Measurements from ENCODE around the gene ATP6V0D1.
A peak's percentile ranks its signal among the peaks of the same experiment; 100 is the strongest.

ATP6V0D1 gene

GRCh38 chr16:67413978-67414911 is 66.7 kb downstream of the ATP6V0D1 start:
- Histone ChIP-seq H3K4me1 (ENCODE audit: control insufficient read depth, insufficient read depth, low read length) (peaks cover 3% of the 10 kb centered on the region; the same call in 1 of the 2 replicates), H3K36me3 (ENCODE audit: control insufficient read depth in 2 of 2, insufficient read depth in 1 of 2, low read length in 2 of 2) (no peaks in the 10 kb centered on the region), H3K27ac (ENCODE audit: extremely low read depth, low read depth, low read length) (no peak overlapping the region), H3K9me3 (ENCODE audit: control insufficient read depth, insufficient read depth, low read depth, low read length) (no peaks in the 10 kb centered on the region), H3K4me3 (ENCODE audit: low read depth, low read length) (no peak overlapping the region)
- TF ChIP-seq ZIC2 (tag by site-specific recombination; IDR thresholded peaks at IDR 0.05) (peak; percentile 65), SP3 (tag by site-specific recombination; IDR thresholded peaks at IDR 0.05) (no peak), ZNF544 (tag by site-specific recombination; IDR thresholded peaks at IDR 0.05) (no peak), BCL6B (tag by site-specific recombination; IDR thresholded peaks at IDR 0.05) (peak; percentile 52; the same call in 1 of the 2 replicates), ZFP41 (tag by site-specific recombination; IDR thresholded peaks at IDR 0.05; ENCODE audit: borderline replicate concordance) (no peak), ZNF121 (tag by site-specific recombination; IDR thresholded peaks at IDR 0.05) (0 out of 2 replicates have a peak, but pooled peaks have one; percentile 0)
- TF ChIP-seq, protein P1, sequence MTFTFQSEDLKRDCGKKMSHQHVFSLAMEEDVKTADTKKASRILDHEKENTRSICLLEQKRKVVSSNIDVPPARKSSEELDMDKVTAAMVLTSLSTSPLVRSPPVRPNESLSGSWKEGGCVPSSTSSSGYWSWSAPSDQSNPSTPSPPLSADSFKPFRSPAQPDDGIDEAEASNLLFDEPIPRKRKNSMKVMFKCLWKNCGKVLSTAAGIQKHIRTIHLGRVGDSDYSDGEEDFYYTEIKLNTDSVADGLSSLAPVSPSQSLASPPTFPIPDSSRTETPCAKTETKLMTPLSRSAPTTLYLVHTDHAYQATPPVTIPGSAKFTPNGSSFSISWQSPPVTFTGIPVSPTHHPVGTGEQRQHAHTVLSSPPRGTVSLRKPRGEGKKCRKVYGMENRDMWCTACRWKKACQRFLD (tag by site-specific recombination; IDR thresholded peaks at IDR 0.05), result no peak
- ChIA-PET POLR2A (interaction anchor here (0.6 to 0.7 kb wide), 3 partner anchors 132 to 265 kb away, joined by 3 to 5 read pairs (median 4); no protein-coding TSS in a partner anchor), CTCF (interaction anchor here (0.5 to 3.8 kb wide), 8 partner anchors 10 to 225 kb away, joined by 3 to 19 read pairs (median 4); no protein-coding TSS in a partner anchor)

GRCh38 chr16:67412294-67412693 is 68.7 kb downstream of the ATP6V0D1 start:
- Histone ChIP-seq H3K4me3 (ENCODE audit: low read depth, low read length) (no peak overlapping the region), H3K4me1 (ENCODE audit: control insufficient read depth, insufficient read depth, low read length) (peaks cover 3% of the 10 kb centered on the region; the same call in 1 of the 2 replicates), H3K36me3 (ENCODE audit: control insufficient read depth in 2 of 2, insufficient read depth in 1 of 2, low read length in 2 of 2) (no peaks in the 10 kb centered on the region), H3K9me3 (ENCODE audit: control insufficient read depth, insufficient read depth, low read depth, low read length) (no peaks in the 10 kb centered on the region), H3K27ac (ENCODE audit: extremely low read depth, low read depth, low read length) (no peak overlapping the region)
- no peak for TF ChIP-seq ZNF610 (tag by site-specific recombination; IDR thresholded peaks at IDR 0.05; ENCODE audit: borderline replicate concordance)
- 0 out of 2 replicates have a peak, but pooled peaks have one; percentile 21 for TF ChIP-seq ZNF600 (tag by site-specific recombination; IDR thresholded peaks at IDR 0.05)
- ChIA-PET CTCF (interaction anchor here (0.6 to 3.8 kb wide), 7 partner anchors 12 to 549 kb away, joined by 3 to 19 read pairs (median 3); no protein-coding TSS in a partner anchor), POLR2A (interaction anchor here (0.8 kb wide), 1 partner anchor 138 kb away, joined by 3 read pairs; no protein-coding TSS in a partner anchor)

DNA sequence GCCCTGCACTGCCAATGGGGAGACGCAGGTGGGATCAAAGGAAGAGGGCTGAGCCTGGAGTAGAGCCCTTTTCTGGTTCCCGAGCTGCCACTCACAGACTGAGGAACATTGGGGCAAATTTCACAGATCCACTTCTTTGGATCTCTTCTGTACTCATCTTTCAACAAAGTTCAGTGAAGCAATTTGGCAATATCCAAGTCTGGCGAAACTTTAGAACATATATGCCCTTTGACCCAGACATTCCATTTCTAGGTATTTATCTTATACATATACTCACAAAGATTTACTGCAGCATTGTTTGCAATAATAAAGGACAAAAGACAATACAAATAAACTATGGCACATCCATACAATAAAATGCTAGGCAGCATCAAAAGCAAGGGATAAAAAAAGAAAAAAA is 69.6 kb downstream of the ATP6V0D1 start:
- TF ChIP-seq ZNF155 (tag by site-specific recombination; IDR thresholded peaks at IDR 0.05), result no peak
- no peak for TF ChIP-seq ZNF549 (tag by site-specific recombination; IDR thresholded peaks at IDR 0.05)
- TF ChIP-seq ZNF513 (tag by site-specific recombination; IDR thresholded peaks at IDR 0.05), result no peak

More for the DNA sequence above, 69.6 kb downstream of the ATP6V0D1 start:
- ChIA-PET POLR2A (interaction anchor here (0.8 kb wide), 1 partner anchor 248 kb away, joined by 4 read pairs; no protein-coding TSS in a partner anchor), CTCF (interaction anchor here (1.1 to 1.3 kb wide), 2 partner anchors 8 to 16 kb away, joined by 3 to 4 read pairs; no protein-coding TSS in a partner anchor)
- Histone ChIP-seq H3K4me3 (ENCODE audit: low read depth, low read length) (no peak overlapping the region), H3K27ac (ENCODE audit: extremely low read depth, low read depth, low read length) (no peak overlapping the region), H3K4me1 (ENCODE audit: control insufficient read depth, insufficient read depth, low read length) (peaks cover 3% of the 10 kb centered on the region; the same call in 1 of the 2 replicates), H3K9me3 (ENCODE audit: control insufficient read depth, insufficient read depth, low read depth, low read length) (no peaks in the 10 kb centered on the region), H3K36me3 (ENCODE audit: control insufficient read depth in 2 of 2, insufficient read depth in 1 of 2, low read length in 2 of 2) (no peaks in the 10 kb centered on the region)
